ENCODE measurements around the gene GTPBP10.
"Not testable (repeated sequence)": the region's sequence is repeated elsewhere in the genome, so short reads cannot be mapped to it uniquely, and the experiment has no call there.

GTPBP10 gene

DNA sequence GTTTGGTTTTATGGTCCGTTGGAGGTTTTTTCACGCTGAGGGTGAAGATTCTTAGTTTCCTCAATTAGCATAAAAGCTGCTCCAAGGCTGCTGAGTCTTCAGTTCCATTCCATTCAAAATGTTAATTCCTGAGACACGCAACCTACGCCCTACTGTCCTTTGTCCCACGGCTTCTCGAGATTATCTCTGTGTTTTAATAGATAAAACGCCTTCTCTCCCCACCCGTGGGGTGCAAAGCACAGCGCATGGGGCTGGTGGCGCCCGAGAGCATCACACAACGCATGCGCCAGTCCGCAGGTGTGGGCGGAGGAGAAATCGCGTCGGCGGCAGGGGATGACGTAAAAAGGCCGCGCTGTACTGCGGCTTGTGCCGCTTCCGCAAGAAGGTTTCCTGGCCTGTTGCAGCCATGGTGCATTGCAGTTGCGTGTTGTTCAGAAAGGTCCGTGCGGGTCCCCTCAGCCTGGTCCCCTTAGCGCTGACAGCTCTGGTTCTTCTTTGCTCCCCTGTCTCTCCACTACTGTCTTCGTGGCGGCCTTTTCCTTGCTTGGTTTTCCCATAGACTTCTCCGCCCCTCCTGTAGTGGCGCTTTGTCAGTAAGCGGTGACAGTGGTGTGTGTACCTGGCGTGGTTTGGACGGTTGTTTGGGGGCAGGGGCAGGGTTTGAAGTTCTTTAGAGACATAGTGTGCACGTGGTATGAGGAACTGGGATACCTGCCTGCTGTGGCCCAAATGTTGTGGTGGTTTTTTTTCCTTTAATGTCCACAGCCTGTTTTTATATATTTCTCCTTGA is at the start of gene GTPBP10:
TSS of gene GTPBP10 (plus strand) at position 381 of the 790 bp plus-strand sequence. CDS start at position 407, 26 bp downstream.
- DNase-seq (ENCODE audit: low read depth, low spot score) = peak; percentile 90

GRCh38 chr7:90298145-90299038 is 48.1 kb upstream of the GTPBP10 start:
- DNase-seq (ENCODE audit: low read depth, low spot score) = no peak

DNA sequence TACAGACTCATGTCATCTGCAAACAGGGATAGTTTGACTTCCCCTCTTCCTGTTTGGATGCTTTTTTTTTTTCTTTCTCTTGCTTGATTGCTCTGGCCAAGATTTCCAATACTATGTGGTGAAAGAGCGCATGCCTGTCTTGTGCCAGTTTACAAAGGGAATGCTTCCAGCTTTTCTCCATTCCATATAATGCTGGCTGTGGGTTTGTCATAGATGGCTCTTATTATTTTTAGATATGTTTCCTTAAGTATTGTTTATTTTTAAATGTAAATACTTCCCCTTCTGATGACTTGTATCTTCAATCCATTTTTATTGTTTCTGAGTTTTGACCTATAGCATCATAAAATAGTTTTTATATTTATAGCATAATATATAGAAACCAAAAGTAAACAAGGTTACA is 43.3 kb upstream of the GTPBP10 start:
- DNase-seq (ENCODE audit: low read depth, low spot score) = no peak

- DNase-seq (ENCODE audit: low read depth, low spot score) = no peak
These were observed 36.6 kb upstream of the GTPBP10 start for GRCh38 chr7:90309872-90310271.

- no peak for DNase-seq (ENCODE audit: low read depth, low spot score)
These were observed 35.3 kb upstream of the GTPBP10 start for GRCh38 chr7:90311175-90311574.

- no peak for DNase-seq (ENCODE audit: low read depth, low spot score)
These were observed 33.8 kb upstream of the GTPBP10 start for GRCh38 chr7:90312745-90313144.

DNA sequence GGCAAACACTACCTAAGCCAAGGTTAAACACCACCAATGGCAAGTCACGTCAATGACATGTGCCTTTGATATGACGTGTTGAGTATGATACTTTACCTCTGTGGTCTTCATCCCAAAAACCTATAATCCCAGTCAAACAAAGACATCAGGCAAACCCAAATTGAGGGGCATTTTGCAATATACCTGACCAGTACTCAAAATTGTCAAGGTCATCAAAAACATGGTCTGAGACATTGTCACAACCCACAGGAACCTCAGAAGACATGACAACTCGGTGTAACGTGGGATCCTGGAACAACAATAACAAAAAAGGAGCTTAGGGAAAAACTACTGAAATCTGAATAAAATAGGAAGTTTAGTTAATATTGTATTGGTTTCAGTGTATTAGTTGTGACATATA is 32.6 kb upstream of the GTPBP10 start:
- no peak for DNase-seq (ENCODE audit: low read depth, low spot score)

GRCh38 chr7:90320014-90320413 is 26.5 kb upstream of the GTPBP10 start:
- no peak for DNase-seq (ENCODE audit: low read depth, low spot score)

DNA sequence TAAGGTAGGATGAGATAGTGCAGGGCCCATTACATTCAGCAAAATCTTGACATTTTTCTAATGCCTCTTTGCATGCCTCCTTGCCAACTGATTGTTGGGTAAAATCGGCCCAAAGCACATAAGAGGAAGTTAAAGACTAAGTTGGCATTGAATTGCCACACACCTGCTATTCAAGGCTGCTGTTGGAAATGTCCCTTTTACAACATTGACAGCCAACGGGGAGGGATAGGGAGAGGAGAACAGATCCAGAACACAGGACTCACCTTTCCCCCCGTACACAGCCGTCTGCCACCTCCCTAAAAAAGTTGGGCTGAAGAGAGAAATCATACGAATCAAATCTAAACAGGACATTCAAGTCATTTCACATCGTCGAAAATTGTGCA is 26.1 kb upstream of the GTPBP10 start:
- DNase-seq (ENCODE audit: low read depth, low spot score) = no peak

GRCh38 chr7:90320801-90321494 is 25.6 kb upstream of the GTPBP10 start, which contains the start of gene FAM237B:
Gene FAM237B (minus strand): TSS chr7:90321304. CDS start chr7:90319748, 1,556 bp downstream.
- DNase-seq (ENCODE audit: low read depth, low spot score) = no peak

DNA sequence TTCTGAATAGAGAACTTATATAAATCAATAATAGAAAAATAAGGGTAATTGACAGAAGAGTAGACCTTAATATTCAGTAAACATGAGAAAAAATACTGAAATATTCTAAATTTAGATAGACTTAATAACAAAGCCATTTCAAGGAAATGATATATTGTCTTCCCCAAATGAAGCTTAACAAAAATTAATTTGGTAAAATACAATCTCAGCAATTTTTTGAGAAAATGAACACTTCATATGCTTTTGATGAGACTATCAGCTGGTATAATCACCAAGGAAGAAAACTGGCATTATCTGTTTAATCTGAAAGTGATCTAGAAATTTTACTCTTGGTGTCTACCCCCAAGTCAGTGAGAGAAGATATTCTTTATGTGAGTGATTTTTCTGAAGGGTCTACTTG is 23.7 kb upstream of the GTPBP10 start:
- DNase-seq (ENCODE audit: low read depth, low spot score) = no peak

DNA sequence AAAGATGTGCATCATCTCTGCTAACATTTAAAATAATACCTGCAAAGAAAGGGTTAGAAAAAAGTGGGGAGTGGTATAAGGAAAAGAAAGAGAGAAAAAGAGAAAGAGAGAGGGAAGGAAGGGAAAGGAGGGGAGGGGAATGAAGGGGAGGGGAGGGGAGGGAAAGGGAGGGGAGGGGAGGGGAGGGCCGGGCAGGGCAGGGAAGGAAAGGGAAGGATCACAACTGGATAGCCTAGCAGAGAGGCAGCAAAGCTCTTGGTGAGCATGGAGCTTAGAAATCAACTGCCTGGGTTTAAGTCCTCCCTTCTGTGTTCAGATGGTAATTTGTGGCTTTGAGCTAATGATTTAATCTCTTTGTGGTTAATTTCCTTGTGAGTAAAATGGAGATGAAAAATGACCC is 20.0 kb upstream of the GTPBP10 start:
- no peak for DNase-seq (ENCODE audit: low read depth, low spot score)

DNA sequence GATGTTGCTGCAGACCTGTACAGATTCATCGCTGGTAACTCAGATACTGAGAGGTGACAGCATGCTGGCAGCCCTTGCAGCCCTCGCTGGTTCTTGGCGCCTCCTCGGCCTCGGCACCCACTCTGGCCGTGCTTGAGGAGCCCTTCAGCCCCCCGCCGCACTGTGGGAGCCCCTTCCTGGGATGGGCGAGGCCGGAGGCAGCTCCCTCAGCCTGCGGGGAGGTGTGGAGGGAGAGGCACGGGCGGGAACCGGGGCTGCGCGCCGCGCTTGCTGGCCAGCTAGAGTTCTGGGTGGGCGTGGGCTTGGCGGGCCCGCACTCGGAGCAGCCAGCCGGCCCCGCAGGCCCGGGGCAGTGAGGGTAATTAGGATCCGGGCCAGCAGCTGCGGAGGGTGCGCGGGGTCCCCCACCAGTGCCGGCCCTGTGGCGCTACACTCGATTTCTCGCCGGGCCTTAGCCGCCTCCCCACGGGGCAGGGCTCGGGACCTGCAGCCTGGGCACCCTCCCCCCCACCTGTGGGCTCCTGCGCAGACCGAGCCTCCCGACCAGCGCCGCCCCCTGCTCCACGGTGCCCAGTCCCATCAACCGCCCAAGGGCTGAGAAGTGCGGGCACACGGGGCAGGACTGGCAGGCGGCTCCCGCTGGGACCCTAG is 12.2 kb upstream of the GTPBP10 start:
- no peak for DNase-seq (ENCODE audit: low read depth, low spot score)

DNA sequence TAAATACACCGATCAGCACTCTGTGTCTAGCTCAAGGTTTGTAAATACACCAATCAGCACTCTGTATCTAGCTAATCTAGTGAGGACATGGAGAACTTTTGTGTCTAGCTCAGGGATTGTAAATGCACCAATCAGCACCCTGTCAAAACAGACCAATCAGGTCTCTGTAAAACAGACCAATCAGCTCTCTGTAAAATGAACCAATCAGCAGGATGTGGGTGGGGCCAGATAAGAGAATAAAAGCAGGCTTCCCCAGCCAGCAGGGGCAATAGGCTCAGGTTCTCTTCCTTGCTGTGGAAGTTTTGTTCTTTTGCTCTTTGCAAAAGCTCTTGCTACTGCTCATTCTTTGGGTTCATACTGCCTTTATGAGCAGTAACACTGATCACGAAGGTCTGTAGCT is 11.6 kb upstream of the GTPBP10 start:
- not testable (repeated sequence) for DNase-seq (ENCODE audit: low read depth, low spot score)

GRCh38 chr7:90337106-90337505 is 9.4 kb upstream of the GTPBP10 start:
- no peak for DNase-seq (ENCODE audit: low read depth, low spot score)

- DNase-seq (ENCODE audit: low read depth, low spot score) = no peak
These were observed 1.5 kb upstream of the GTPBP10 start for GRCh38 chr7:90345016-90345415.

- peak; percentile 15 for DNase-seq (ENCODE audit: low read depth, low spot score)
These were observed 751 bp upstream of the GTPBP10 start for GRCh38 chr7:90345595-90346335.

GRCh38 chr7:90347759-90348158 is 1.2 kb downstream of the GTPBP10 start:
- DNase-seq (ENCODE audit: low read depth, low spot score) = no peak

GRCh38 chr7:90349305-90349704 is 2.8 kb downstream of the GTPBP10 start:
- no peak for DNase-seq (ENCODE audit: low read depth, low spot score)

- DNase-seq (ENCODE audit: low read depth, low spot score) = not testable (repeated sequence)
These were observed 3.5 kb downstream of the GTPBP10 start for GRCh38 chr7:90350032-90350431.

DNA sequence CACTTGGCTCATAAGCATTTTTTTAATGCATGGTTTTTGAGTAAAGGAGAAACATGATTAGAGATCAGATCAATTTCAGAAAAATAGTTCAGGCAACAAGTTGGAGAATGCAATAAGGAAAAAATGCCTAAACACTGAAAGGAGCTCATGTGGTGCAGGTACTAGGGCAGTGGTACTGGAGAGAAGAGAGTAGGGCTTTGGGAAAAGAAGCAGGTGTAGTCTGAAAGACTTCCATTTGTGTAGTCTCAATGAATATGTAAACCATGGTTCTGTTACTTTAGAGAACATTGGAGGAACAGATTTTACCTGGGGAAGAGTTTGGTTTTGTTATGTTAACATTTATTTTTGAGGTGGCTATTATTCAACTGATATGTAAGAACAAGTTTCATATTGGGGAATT is 5.5 kb downstream of the GTPBP10 start:
- no peak for DNase-seq (ENCODE audit: low read depth, low spot score)
